Measurements from ENCODE around the gene IQCH. TPM values are rescaled to one million over a fixed set of nuclear protein-coding genes. Genes with fewer than 3 reads are reported as not detected.

The IQCH gene
- polyA plus RNA-seq, 1 of the 3 experiments (the other 2 are of a cell fraction) = 0.81 TPM

GRCh38 chr15:67384761-67385160, 130.2 kb downstream of the IQCH start (continued):
- TF ChIP-seq RXRA (IDR thresholded peaks at IDR 0.05; ENCODE audit: borderline replicate concordance, low read depth) (no peak), TEAD4 (IDR thresholded peaks at IDR 0.05; ENCODE audit: borderline replicate concordance, insufficient read depth) (no peak), CHD2 (IDR thresholded peaks at IDR 0.05; ENCODE audit: low read length, partially characterized antibody) (no peak), JUND (IDR thresholded peaks at IDR 0.05) (no peak), MXI1 (IDR thresholded peaks at IDR 0.05; ENCODE audit: low read depth, low read length) (no peak), PBX3 (IDR thresholded peaks at IDR 0.05) (no peak), REST (IDR thresholded peaks at IDR 0.05; ENCODE audit: low read depth, low read length) (no peak)

GRCh38 chr15:67385971-67386370, 131.4 kb downstream of the IQCH start:
- Histone ChIP-seq H3K4me2 (no peak overlapping the region), H3K4me3 (ENCODE audit: low read depth in 2 of 2, low read length in 1 of 2) (no peak overlapping the region), H3K27me3 (ENCODE audit: insufficient read depth) (no peaks in the 10 kb centered on the region), H3K9ac (no peak overlapping the region), H3K9me2 (no peaks in the 10 kb centered on the region), H3K9me3 (no peaks in the 10 kb centered on the region), H4K20me1 (ENCODE audit: insufficient read depth) (no peaks in the 10 kb centered on the region), H2AFZ (ENCODE audit: low read depth) (no peak overlapping the region), H3F3A (replicated peaks; ENCODE audit: insufficient read depth) (no peaks in the 10 kb centered on the region), H3K4me1 (ENCODE audit: control insufficient read depth in 1 of 2, insufficient read depth in 2 of 2, low read depth in 1 of 2, low read length in 1 of 2) (no peaks in the 10 kb centered on the region), H3K27ac (ENCODE audit: low read depth in 2 of 2, low read length in 1 of 2) (no peak overlapping the region), H3K36me3 (replicated peaks in 1 of 2; ENCODE audit: control insufficient read depth in 1 of 2, insufficient read depth in 2 of 2, low read length in 1 of 2) (no peaks in the 10 kb centered on the region), H3K79me2 (ENCODE audit: insufficient read depth) (no peaks in the 10 kb centered on the region)
- WGBS (ENCODE audit: low lambda C conversion rate) = 21% methylated on average over 1 of the region's 1 CpG
- ChIA-PET CTCF (interaction anchor here (0.9 to 1.5 kb wide), 5 partner anchors 9 to 453 kb away, joined by 3 to 5 read pairs (median 4); partner anchors contain the start of gene RNU6-1), POLR2A (no interaction called here)
- no peak for DNase-seq
- TF ChIP-seq NFIC (IDR thresholded peaks at IDR 0.05; ENCODE audit: borderline replicate concordance) = no peak
- TF ChIP-seq CTCF (IDR thresholded peaks at IDR 0.05) = peak; percentile 41
